Mesenchymal stem cell (in vitro differentiated cells and primary cell): Measurements from ENCODE around the gene DDIT4L.
A peak's percentile ranks its signal among the peaks of the same experiment; 100 is the strongest.
"Not testable (repeated sequence)": the region's sequence is repeated elsewhere in the genome, so short reads cannot be mapped to it uniquely, and the experiment has no call there.

ENCODE experiments used
- DNase-seq: peaks from one replicate; pipeline ENCODE4 v3.0.0-alpha.2; 2013
- H2AFZ ChIP-seq: one replicate; pipeline ENCODE4 v1.6.1; 2013; ENCODE audit warnings: low read depth, mild to moderate bottlenecking, control low read depth, inconsistent platforms, low read length, moderate library complexity
- H2AK5ac ChIP-seq: 2 replicates; pipeline ENCODE4 v1.6.1; 2013; ENCODE audit warnings: low read length, moderate library complexity, mild to moderate bottlenecking, inconsistent platforms; ENCODE audit not compliant: severe bottlenecking
- H2BK120ac ChIP-seq: one replicate; pipeline ENCODE4 v1.6.1; 2013; ENCODE audit warnings: low read depth, mild to moderate bottlenecking, inconsistent platforms, low read length, moderate library complexity
- H2BK12ac ChIP-seq, 2 experiments: one replicate each; pipeline ENCODE4 v1.6.1; 2013; ENCODE audit warnings: inconsistent platforms in 2 of 2, low read length in 2 of 2, mild to moderate bottlenecking in 2 of 2, moderate library complexity in 2 of 2, control low read depth in 1 of 2
- H2BK15ac ChIP-seq: one replicate; pipeline ENCODE4 v1.6.1; 2013; ENCODE audit warnings: mild to moderate bottlenecking, low read depth, inconsistent platforms; ENCODE audit not compliant: poor library complexity, severe bottlenecking
- H2BK5ac ChIP-seq: 2 replicates; pipeline ENCODE4 v1.6.1; 2013; ENCODE audit warnings: low read depth, mild to moderate bottlenecking, low read length, control low read depth, inconsistent platforms; ENCODE audit not compliant: poor library complexity, severe bottlenecking
- H3K14ac ChIP-seq, 2 experiments: one replicate each; pipeline ENCODE4 v1.6.1; 2013; ENCODE audit warnings: inconsistent platforms in 2 of 2, low read length in 2 of 2, control low read depth in 1 of 2, mild to moderate bottlenecking in 1 of 2, moderate library complexity in 1 of 2
- H3K18ac ChIP-seq, 2 experiments: one replicate each; pipeline ENCODE4 v1.6.1; 2013; ENCODE audit warnings: inconsistent platforms in 2 of 2, low read length in 2 of 2, control low read depth in 1 of 2, low read depth in 1 of 2, mild to moderate bottlenecking in 1 of 2
- H3K23ac ChIP-seq, 2 experiments: one replicate each; pipeline ENCODE4 v1.6.1; 2013; ENCODE audit warnings: inconsistent platforms in 2 of 2, low read length in 2 of 2, mild to moderate bottlenecking in 2 of 2, moderate library complexity in 2 of 2, control low read depth in 1 of 2
- H3K27ac ChIP-seq: 2 replicates; pipeline ENCODE4 v1.5.1; 2013; ENCODE audit warnings: mild to moderate bottlenecking, moderate library complexity, low read length, control low read depth, inconsistent platforms; ENCODE audit not compliant: poor library complexity, severe bottlenecking
- H3K27me3 ChIP-seq, 2 experiments: 2 replicates each; pipeline versions ENCODE4 v1.6.1 to v1.7.0; 2013; ENCODE audit warnings: low read length in 2 of 2, mild to moderate bottlenecking in 2 of 2, moderate library complexity in 2 of 2, control low read depth in 1 of 2, inconsistent platforms in 1 of 2; ENCODE audit not compliant: control insufficient read depth in 1 of 2, insufficient read depth in 1 of 2
- H3K36me3 ChIP-seq, 2 experiments: 2 replicates each; pipeline versions ENCODE4 v1.6.1 to v1.7.0; 2013; ENCODE audit warnings: low read length in 2 of 2, control low read depth in 1 of 2, inconsistent platforms in 1 of 2, low read depth in 1 of 2, mild to moderate bottlenecking in 1 of 2; ENCODE audit not compliant: insufficient read depth in 2 of 2, control insufficient read depth in 1 of 2
- H3K4ac ChIP-seq, 2 experiments: one replicate each; pipeline ENCODE4 v1.6.1; 2013; ENCODE audit warnings: inconsistent platforms in 2 of 2, low read length in 2 of 2, mild to moderate bottlenecking in 2 of 2, moderate library complexity in 2 of 2, control low read depth in 1 of 2, low read depth in 1 of 2
- H3K4me1 ChIP-seq: 2 replicates; pipeline ENCODE4 v1.6.1; 2013; ENCODE audit warnings: low read depth, low read length, control low read depth; ENCODE audit not compliant: control insufficient read depth, insufficient read depth
- H3K4me2 ChIP-seq: 2 replicates; pipeline ENCODE4 v1.6.1; 2013; ENCODE audit warnings: low read length, mild to moderate bottlenecking, inconsistent platforms; ENCODE audit not compliant: poor library complexity, severe bottlenecking
- H3K4me3 ChIP-seq, 2 experiments: 2 replicates each; pipeline versions ENCODE4 v1.5.1 to v1.7.0; 2013; ENCODE audit warnings: low read length in 2 of 2, mild to moderate bottlenecking in 2 of 2, control low read depth in 1 of 2, low read depth in 1 of 2; ENCODE audit not compliant: insufficient read depth in 1 of 2
- H3K79me1 ChIP-seq: replicated peaks from 2 replicates; pipeline ENCODE4 v1.6.1; 2013; ENCODE audit warnings: mild to moderate bottlenecking, control low read depth, low read length, inconsistent platforms; ENCODE audit not compliant: poor library complexity, severe bottlenecking
- H3K9ac ChIP-seq: 2 replicates; pipeline ENCODE4 v1.7.0; 2013; ENCODE audit warnings: mild to moderate bottlenecking, low read length, moderate library complexity
- H3K9me3 ChIP-seq: 2 replicates; pipeline ENCODE4 v1.7.0; 2013; ENCODE audit warnings: mild to moderate bottlenecking, low read length; ENCODE audit not compliant: control insufficient read depth
- H4K8ac ChIP-seq: one replicate; pipeline ENCODE4 v1.6.1; 2013; ENCODE audit warnings: inconsistent platforms, mild to moderate bottlenecking, low read length, moderate library complexity
- H4K91ac ChIP-seq: one replicate; pipeline ENCODE4 v1.6.1; 2013; ENCODE audit warnings: mild to moderate bottlenecking, low read length, inconsistent platforms
- WGBS: methylation state at CpG from one replicate; pipeline ENCODE4 v1.1.7; 2013; ENCODE audit warnings: mixed read lengths; 5-methylcytosine and 5-hydroxymethylcytosine counted together

DDIT4L gene

GRCh38 chr4:100196388-100197071, 6.3 kb upstream of the DDIT4L start:
- H3K4me2 ChIP-seq, H4K8ac ChIP-seq, H2AK5ac ChIP-seq, H2AFZ ChIP-seq, H3K27ac ChIP-seq, H3K79me1 ChIP-seq, H3K18ac ChIP-seq, H4K91ac ChIP-seq, H3K27me3 ChIP-seq, H3K36me3 ChIP-seq, DNase-seq, H3K4me3 ChIP-seq, H3K9ac ChIP-seq, H3K9me3 ChIP-seq, H2BK5ac ChIP-seq, H3K14ac ChIP-seq, H3K4ac ChIP-seq, H2BK12ac ChIP-seq, H3K23ac ChIP-seq, H2BK120ac ChIP-seq, H3K4me1 ChIP-seq, H2BK15ac ChIP-seq: not testable (repeated sequence)
- 99% methylated on average over 26 of the region's 40 CpGs for WGBS

GRCh38 chr4:100190643-100191600, 654 bp upstream of the DDIT4L start:
- H3K18ac ChIP-seq: peak overlapping the region; percentile 5 to 17
- no peak overlapping the region for H3K23ac ChIP-seq
- peak overlapping the region; percentile 90 for H3K9ac ChIP-seq
- H2BK15ac ChIP-seq: no peak overlapping the region
- no peak overlapping the region for H2AK5ac ChIP-seq
- H4K8ac ChIP-seq: peak overlapping the region; percentile 50
- H3K4me2 ChIP-seq: peak overlapping the region; percentile 100
- peak overlapping the region in 1 of 2 experiments; percentile 67 for H3K4ac ChIP-seq
- peaks cover 0 to 26% of the 10 kb centered on the region in 2 experiments for H3K36me3 ChIP-seq
- H4K91ac ChIP-seq: peak overlapping the region; percentile 65
- H3K4me3 ChIP-seq: peak overlapping the region; percentile 69 to 89
- H2BK5ac ChIP-seq: no peak overlapping the region
- H2AFZ ChIP-seq: peak overlapping the region; percentile 48
- no peak overlapping the region for H2BK120ac ChIP-seq
- no peaks in the 10 kb centered on the region for H3K9me3 ChIP-seq
- H3K27ac ChIP-seq: no peak overlapping the region
- H3K27me3 ChIP-seq: no peaks in the 10 kb centered on the region
- H2BK12ac ChIP-seq: peak overlapping the region in 1 of 2 experiments; percentile 42
- WGBS: 21% methylated on average over 34 of the region's 37 CpGs
- peaks cover 11% of the 10 kb centered on the region for H3K4me1 ChIP-seq
- H3K79me1 ChIP-seq: no peaks in the 10 kb centered on the region
- no peak overlapping the region for H3K14ac ChIP-seq
- peak; percentile 60 for DNase-seq

- WGBS: 40% methylated on average over 4 of the region's 4 CpGs
- H3K27me3 ChIP-seq: no peaks in the 10 kb centered on the region
- H3K36me3 ChIP-seq: peaks cover 0 to 47% of the 10 kb centered on the region in 2 experiments
- no peak overlapping the region for H2AK5ac ChIP-seq
- no peak overlapping the region for H2BK12ac ChIP-seq
- no peak overlapping the region for H2AFZ ChIP-seq
- H2BK15ac ChIP-seq: no peak overlapping the region
- no peak overlapping the region for H3K4ac ChIP-seq
- H3K4me2 ChIP-seq: no peak overlapping the region
- H3K27ac ChIP-seq: no peak overlapping the region
- H3K9me3 ChIP-seq: no peaks in the 10 kb centered on the region
- H3K14ac ChIP-seq: no peak overlapping the region
- peaks cover 11% of the 10 kb centered on the region for H3K4me1 ChIP-seq
- H2BK5ac ChIP-seq: no peak overlapping the region
- no peak overlapping the region for H3K23ac ChIP-seq
- H3K9ac ChIP-seq: peak overlapping the region; percentile 90
- H4K8ac ChIP-seq: no peak overlapping the region
- H3K18ac ChIP-seq: no peak overlapping the region
- H4K91ac ChIP-seq: no peak overlapping the region
- peak overlapping the region in 1 of 2 experiments; percentile 89 for H3K4me3 ChIP-seq
- no peak overlapping the region for H2BK120ac ChIP-seq
- no peak for DNase-seq
- no peaks in the 10 kb centered on the region for H3K79me1 ChIP-seq
These were observed 1.4 kb downstream of the DDIT4L start for GRCh38 chr4:100188829-100189228.

- H3K14ac ChIP-seq: no peak overlapping the region
- no peak overlapping the region for H2AK5ac ChIP-seq
- H3K18ac ChIP-seq: no peak overlapping the region
- no peak overlapping the region for H3K4ac ChIP-seq
- H2BK120ac ChIP-seq: no peak overlapping the region
- DNase-seq: no peak
- H3K9ac ChIP-seq: peak overlapping the region; percentile 90
- H4K8ac ChIP-seq: no peak overlapping the region
- H2BK12ac ChIP-seq: no peak overlapping the region
- no peak overlapping the region for H3K4me2 ChIP-seq
- 94% methylated on average over 8 of the region's 9 CpGs for WGBS
- no peak overlapping the region for H2BK5ac ChIP-seq
- no peak overlapping the region for H3K27ac ChIP-seq
- H3K23ac ChIP-seq: no peak overlapping the region
- peaks cover 11% of the 10 kb centered on the region for H3K4me1 ChIP-seq
- H4K91ac ChIP-seq: no peak overlapping the region
- no peaks in the 10 kb centered on the region for H3K9me3 ChIP-seq
- no peaks in the 10 kb centered on the region for H3K27me3 ChIP-seq
- H3K4me3 ChIP-seq: peak overlapping the region in 1 of 2 experiments; percentile 89
- H2AFZ ChIP-seq: no peak overlapping the region
- H2BK15ac ChIP-seq: no peak overlapping the region
- H3K36me3 ChIP-seq: peaks cover 0 to 49% of the 10 kb centered on the region in 2 experiments
- H3K79me1 ChIP-seq: no peaks in the 10 kb centered on the region
These were observed 2.5 kb downstream of the DDIT4L start for GRCh38 chr4:100187781-100188180.
